ENCODE results near the gene MYO1D.

The MYO1D gene

DNA sequence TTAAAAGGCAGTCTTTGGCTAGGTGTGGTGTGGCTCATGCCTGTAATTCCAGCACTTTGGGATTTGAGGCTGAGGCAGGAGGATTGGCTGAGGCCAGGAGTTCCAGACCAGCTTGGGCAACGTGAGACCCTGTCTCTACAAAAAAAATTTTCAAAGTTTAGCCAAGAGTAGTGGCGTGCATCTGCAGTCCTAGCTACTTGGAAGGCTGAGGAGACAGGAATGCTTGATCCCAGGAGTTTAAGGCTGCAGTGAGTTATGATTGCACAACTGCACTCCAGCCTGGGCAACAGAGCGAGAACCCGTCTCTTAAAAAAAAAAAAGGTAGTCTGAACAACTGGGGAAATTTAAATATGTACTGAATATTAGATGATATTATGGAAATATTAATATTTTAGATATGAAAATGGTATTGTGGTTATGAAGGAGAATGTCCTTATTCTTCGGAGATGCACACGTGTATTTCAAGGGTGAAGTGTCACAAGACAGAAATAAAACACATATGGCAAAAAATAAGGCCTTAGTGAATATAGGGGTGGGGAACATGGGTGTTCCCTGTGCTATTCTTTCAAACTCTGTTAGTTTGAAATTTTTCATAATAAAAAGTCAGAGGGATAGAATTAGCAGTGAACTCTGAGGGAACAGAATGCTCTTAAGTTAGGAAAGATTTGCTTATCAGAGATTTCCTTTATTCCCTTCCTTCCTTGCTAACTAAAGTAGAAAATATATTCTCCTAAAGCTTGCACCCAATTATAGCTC, 245.4 kb downstream of the MYO1D start:
- H3K4me1 ChIP-seq (ENCODE audit: low read depth, poor library complexity, severe bottlenecking), result no peaks in the 10 kb centered on the region

DNA sequence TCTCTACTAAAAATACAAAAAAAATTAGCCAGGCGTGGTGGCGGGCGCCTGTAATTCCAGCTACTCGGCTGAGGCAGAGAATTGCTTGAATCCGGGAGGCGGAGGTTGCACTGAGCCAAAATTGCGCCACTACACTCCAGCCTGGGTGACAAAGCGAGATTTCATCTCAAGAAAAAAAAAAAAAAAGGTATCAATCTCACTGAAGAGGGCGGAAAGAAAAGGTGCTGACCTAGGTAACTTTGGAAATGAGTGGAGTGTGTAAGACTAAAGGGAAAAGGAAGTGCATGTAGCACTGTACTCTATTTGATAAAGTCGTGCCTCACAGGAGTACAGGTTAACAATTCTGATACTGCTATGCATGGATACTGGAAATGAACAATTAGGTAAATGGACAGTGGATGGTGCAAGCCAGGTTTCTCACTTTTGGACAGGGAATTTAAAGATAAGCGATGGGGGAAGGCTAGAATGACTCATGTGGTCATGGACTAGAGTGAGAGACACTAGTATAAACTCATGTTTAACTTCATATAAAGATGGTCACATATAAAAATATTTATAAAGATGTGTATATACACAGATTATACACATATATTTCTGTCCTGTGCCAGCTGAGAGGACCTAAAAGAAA, 247.2 kb downstream of the MYO1D start:
- Histone ChIP-seq H3K4me3 (IDR thresholded peaks at IDR 0.05; ENCODE audit: insufficient read depth, low read depth, low read length) (no peak overlapping the region), H2AFZ (ENCODE audit: low read depth) (no peak overlapping the region), H3K36me3 (ENCODE audit: insufficient read depth) (no peaks in the 10 kb centered on the region), H3K4me2 (no peak overlapping the region), H3K27me3 (ENCODE audit: insufficient read depth, low read depth) (no peaks in the 10 kb centered on the region), H3K79me2 (ENCODE audit: insufficient read depth, low read depth) (no peaks in the 10 kb centered on the region), H4K20me1 (ENCODE audit: insufficient read depth) (no peaks in the 10 kb centered on the region), H3K9ac (no peak overlapping the region), H3K27ac (no peak overlapping the region), H3K4me1 (ENCODE audit: low read depth, poor library complexity, severe bottlenecking) (no peaks in the 10 kb centered on the region)
- TF ChIP-seq, protein P1, sequence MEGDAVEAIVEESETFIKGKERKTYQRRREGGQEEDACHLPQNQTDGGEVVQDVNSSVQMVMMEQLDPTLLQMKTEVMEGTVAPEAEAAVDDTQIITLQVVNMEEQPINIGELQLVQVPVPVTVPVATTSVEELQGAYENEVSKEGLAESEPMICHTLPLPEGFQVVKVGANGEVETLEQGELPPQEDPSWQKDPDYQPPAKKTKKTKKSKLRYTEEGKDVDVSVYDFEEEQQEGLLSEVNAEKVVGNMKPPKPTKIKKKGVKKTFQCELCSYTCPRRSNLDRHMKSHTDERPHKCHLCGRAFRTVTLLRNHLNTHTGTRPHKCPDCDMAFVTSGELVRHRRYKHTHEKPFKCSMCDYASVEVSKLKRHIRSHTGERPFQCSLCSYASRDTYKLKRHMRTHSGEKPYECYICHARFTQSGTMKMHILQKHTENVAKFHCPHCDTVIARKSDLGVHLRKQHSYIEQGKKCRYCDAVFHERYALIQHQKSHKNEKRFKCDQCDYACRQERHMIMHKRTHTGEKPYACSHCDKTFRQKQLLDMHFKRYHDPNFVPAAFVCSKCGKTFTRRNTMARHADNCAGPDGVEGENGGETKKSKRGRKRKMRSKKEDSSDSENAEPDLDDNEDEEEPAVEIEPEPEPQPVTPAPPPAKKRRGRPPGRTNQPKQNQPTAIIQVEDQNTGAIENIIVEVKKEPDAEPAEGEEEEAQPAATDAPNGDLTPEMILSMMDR (conservative IDR thresholded peaks at IDR 0.05; ENCODE audit: low read depth, low read length), result no peak

More for the DNA sequence above, 245.4 kb downstream of the MYO1D start:
- Histone ChIP-seq H3K4me3 (IDR thresholded peaks at IDR 0.05; ENCODE audit: insufficient read depth, low read depth, low read length) (no peak overlapping the region), H2AFZ (ENCODE audit: low read depth) (no peak overlapping the region), H3K9ac (no peak overlapping the region), H3K27ac (no peak overlapping the region), H3K4me2 (no peak overlapping the region), H4K20me1 (ENCODE audit: insufficient read depth) (no peaks in the 10 kb centered on the region), H3K27me3 (ENCODE audit: insufficient read depth, low read depth) (no peaks in the 10 kb centered on the region), H3K79me2 (ENCODE audit: insufficient read depth, low read depth) (no peaks in the 10 kb centered on the region), H3K36me3 (ENCODE audit: insufficient read depth) (no peaks in the 10 kb centered on the region)
- TF ChIP-seq, protein P1 (conservative IDR thresholded peaks at IDR 0.05; ENCODE audit: low read depth, low read length), result no peak

DNA sequence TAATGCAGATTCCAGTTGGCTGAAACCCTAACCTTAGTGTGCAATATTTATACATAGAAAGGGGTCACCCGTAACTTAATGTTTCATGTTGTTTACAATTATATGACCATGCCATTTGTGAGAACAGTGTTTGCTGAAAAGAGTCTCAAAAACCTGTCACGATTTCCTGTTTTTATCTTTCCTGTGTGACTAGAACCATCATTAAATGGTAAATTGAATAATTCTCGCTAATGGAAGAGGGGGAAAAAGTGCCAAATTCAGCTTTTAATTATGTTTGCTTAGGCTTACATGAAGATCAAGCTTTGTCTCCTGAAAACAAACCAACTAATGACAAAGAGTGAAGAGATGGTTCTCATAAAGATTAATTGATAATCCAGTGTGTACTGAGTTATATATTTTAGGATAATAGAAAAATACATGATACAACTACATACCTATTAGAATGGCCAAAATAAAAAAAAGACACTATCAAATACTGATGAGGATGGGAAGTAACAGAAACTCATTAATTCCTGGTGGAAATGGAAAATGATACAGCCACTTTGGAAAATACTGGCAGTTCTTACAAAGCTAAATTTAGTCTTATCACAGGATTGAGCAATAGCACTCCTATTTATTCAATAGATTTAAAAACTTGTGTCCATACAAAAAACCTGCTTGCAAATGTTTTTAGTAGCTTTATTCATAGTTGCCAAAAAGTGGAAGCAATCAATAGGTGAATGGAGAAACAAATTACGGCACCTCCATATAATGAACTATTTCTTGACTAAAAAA, 248.5 kb downstream of the MYO1D start:
- H3K4me2 ChIP-seq, result no peak overlapping the region
- no peaks in the 10 kb centered on the region for H3K79me2 ChIP-seq (ENCODE audit: insufficient read depth, low read depth)
- no peaks in the 10 kb centered on the region for H3K27me3 ChIP-seq (ENCODE audit: insufficient read depth, low read depth)
- H4K20me1 ChIP-seq (ENCODE audit: insufficient read depth), result no peaks in the 10 kb centered on the region
- H3K4me3 ChIP-seq (IDR thresholded peaks at IDR 0.05; ENCODE audit: insufficient read depth, low read depth, low read length), result no peak overlapping the region
- TF ChIP-seq, protein P1 (conservative IDR thresholded peaks at IDR 0.05; ENCODE audit: low read depth, low read length), result no peak
- H3K4me1 ChIP-seq (ENCODE audit: low read depth, poor library complexity, severe bottlenecking), result no peaks in the 10 kb centered on the region
- H3K36me3 ChIP-seq (ENCODE audit: insufficient read depth), result no peaks in the 10 kb centered on the region
- no peak overlapping the region for H3K27ac ChIP-seq
- H2AFZ ChIP-seq (ENCODE audit: low read depth), result no peak overlapping the region
- H3K9ac ChIP-seq, result no peak overlapping the region

DNA sequence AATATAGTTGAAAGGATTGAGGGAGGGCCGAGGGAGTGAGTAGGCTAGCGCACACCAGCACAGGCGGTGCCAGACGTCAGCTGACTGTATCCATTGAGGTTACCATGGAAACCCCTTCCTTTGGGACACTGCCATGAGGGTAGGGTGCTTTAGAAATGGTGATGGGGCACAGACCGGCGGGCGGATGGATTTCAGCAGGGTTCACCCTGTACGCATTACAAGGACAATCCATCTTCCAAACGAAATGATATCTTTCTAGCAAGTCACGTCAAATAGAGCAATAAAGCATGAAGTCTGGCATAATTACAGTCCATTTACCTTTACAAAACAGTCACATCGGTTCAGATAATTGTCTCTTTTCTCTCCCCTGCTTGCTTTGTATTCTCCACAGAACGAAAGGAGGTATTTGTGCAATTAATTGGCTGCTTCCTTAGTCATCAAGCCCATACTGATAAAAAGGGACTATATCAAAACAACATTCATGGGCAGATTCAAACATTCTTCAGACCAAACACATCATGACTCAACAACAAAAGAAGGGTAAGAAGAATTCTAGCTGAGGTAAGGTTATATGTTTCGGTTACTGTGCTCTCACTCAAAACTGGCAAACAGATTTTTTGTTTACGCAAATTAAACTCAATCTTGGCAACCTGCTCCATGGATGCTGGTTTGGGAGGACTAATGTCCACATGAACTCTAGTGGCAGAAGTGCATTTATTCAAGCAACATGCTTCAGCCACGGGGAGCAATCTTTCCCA, 249.5 kb downstream of the MYO1D start:
- H3K27ac ChIP-seq, result no peak overlapping the region
- no peak overlapping the region for H3K9ac ChIP-seq
- no peak overlapping the region for H2AFZ ChIP-seq (ENCODE audit: low read depth)
- TF ChIP-seq, protein P1 (conservative IDR thresholded peaks at IDR 0.05; ENCODE audit: low read depth, low read length), result no peak
- H3K79me2 ChIP-seq (ENCODE audit: insufficient read depth, low read depth), result no peaks in the 10 kb centered on the region
- H3K36me3 ChIP-seq (ENCODE audit: insufficient read depth), result no peaks in the 10 kb centered on the region
- H4K20me1 ChIP-seq (ENCODE audit: insufficient read depth), result no peaks in the 10 kb centered on the region
- no peaks in the 10 kb centered on the region for H3K27me3 ChIP-seq (ENCODE audit: insufficient read depth, low read depth)
- no peaks in the 10 kb centered on the region for H3K4me1 ChIP-seq (ENCODE audit: low read depth, poor library complexity, severe bottlenecking)
- no peak overlapping the region for H3K4me3 ChIP-seq (IDR thresholded peaks at IDR 0.05; ENCODE audit: insufficient read depth, low read depth, low read length)
- H3K4me2 ChIP-seq, result no peak overlapping the region
